NB4 (cell line): ENCODE results near the gene CDK5.

Source experiments
- MYC ChIP-seq: IDR thresholded peaks from 2 replicates; pipeline ENCODE4 v1.6.1; 2011; ENCODE audit warnings: low read depth, low read length
- POLR2A ChIP-seq: IDR thresholded peaks from 2 replicates; pipeline ENCODE4 v1.6.1; 2011; ENCODE audit warnings: mild to moderate bottlenecking; ENCODE audit not compliant: insufficient read length; ENCODE audit errors: extremely low read depth
- TF ChIP-seq, protein P1 (sequence below): IDR thresholded peaks from 2 replicates; pipeline ENCODE4 v1.6.1; 2011; ENCODE audit warnings: low read depth, low read length
- TF ChIP-seq, protein P2 (sequence below): IDR thresholded peaks from one replicate; pipeline ENCODE4 v1.5.1; 2012; ENCODE audit warnings: low read depth, low read length

DNA sequence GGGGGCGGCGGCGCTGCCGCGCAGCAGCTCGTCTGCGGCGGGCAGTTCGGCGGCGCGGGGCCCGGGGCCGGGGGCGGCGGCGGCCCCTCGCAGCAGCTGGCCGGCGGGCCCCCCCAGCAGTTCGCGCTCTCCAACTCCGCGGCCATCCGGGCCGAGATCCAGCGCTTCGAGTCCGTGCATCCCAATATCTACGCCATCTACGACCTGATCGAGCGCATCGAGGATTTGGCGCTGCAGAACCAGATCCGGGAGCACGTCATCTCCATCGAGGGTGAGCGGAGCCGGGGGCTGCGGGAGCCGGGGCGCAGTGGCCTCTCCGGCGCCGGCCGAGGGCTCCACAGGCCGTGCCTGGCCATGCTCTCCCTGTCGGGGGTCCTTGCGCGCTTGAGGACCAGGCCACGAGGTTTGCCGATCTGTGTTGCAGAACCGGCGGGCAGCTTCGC is 29.1 kb upstream of the CDK5 start:
- peak; percentile 66 for TF ChIP-seq MYC
- TF ChIP-seq, protein P1, sequence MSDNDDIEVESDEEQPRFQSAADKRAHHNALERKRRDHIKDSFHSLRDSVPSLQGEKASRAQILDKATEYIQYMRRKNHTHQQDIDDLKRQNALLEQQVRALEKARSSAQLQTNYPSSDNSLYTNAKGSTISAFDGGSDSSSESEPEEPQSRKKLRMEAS: peak; percentile 61
- TF ChIP-seq, protein P2, sequence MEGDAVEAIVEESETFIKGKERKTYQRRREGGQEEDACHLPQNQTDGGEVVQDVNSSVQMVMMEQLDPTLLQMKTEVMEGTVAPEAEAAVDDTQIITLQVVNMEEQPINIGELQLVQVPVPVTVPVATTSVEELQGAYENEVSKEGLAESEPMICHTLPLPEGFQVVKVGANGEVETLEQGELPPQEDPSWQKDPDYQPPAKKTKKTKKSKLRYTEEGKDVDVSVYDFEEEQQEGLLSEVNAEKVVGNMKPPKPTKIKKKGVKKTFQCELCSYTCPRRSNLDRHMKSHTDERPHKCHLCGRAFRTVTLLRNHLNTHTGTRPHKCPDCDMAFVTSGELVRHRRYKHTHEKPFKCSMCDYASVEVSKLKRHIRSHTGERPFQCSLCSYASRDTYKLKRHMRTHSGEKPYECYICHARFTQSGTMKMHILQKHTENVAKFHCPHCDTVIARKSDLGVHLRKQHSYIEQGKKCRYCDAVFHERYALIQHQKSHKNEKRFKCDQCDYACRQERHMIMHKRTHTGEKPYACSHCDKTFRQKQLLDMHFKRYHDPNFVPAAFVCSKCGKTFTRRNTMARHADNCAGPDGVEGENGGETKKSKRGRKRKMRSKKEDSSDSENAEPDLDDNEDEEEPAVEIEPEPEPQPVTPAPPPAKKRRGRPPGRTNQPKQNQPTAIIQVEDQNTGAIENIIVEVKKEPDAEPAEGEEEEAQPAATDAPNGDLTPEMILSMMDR: no peak
- no peak for TF ChIP-seq POLR2A
